ENCODE data around the gene SLC2A4RG.

SLC2A4RG gene

DNA sequence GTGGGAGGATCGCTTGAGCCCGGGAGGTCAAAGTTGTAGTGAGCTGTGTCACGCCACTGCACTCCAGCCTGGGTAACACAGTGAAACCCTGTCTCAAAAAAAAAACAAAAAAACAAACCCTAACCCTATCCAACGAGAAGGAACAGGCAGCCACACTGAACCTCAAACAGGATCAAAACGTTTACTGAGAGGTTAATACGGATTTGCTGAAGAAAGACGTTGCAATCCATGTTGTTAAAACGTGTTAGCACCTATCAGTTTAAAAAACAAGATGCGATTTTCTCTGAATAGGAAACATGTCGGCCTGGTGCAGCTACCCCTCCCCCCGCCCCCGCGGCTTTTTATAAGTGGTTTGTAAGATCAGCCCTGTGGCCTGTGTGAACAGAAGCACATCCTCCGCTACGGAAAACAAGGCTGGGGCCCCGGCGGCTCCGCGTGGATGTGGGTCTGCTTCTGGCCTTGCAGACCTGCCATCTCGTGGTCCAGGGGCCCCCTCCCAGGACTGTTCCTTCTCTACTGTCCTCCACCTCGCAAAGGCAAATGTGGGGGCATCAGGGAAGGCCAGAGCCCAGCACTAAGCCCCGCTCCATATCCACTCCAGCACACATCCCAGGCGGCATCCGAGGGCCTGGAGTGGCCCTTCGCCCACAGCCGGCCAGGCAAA is 11.4 kb downstream of the SLC2A4RG start:
- H3K9me3 ChIP-seq (replicated peaks in 1 of 11): no peaks in the 10 kb centered on the region
- H4K20me1 ChIP-seq: peaks cover 0 to 36% (median 0%) of the 10 kb centered on the region in 11 experiments; a peak in 5 of 22 replicates
- H3K4me1 ChIP-seq: peaks cover 8 to 65% (median 53%) of the 10 kb centered on the region in 10 experiments
- no peaks in the 10 kb centered on the region for H3K27me3 ChIP-seq
- H3K36me3 ChIP-seq: 0 out of 22 replicates have a peak, but pooled peaks cover 0 to 2% (median 0%) of the 10 kb centered on the region in 11 experiments
- peak overlapping the region in 4 of 10 experiments; percentile 2 to 39 (median 38); a peak in 1 of 20 replicates for H3K4me3 ChIP-seq
- peak overlapping the region in 7 of 11 experiments; percentile 44 to 64 (median 47); a peak in 11 of 22 replicates for H3K27ac ChIP-seq
- peak overlapping the region; percentile 64 to 97 (median 84) for H3K4me2 ChIP-seq
- TF ChIP-seq Cebpa-rat (IDR thresholded peaks at IDR 0.05): no peak
- H3K9ac ChIP-seq: peak overlapping the region in 10 of 11 experiments; percentile 1 to 62 (median 54); a peak in 17 of 22 replicates

DNA sequence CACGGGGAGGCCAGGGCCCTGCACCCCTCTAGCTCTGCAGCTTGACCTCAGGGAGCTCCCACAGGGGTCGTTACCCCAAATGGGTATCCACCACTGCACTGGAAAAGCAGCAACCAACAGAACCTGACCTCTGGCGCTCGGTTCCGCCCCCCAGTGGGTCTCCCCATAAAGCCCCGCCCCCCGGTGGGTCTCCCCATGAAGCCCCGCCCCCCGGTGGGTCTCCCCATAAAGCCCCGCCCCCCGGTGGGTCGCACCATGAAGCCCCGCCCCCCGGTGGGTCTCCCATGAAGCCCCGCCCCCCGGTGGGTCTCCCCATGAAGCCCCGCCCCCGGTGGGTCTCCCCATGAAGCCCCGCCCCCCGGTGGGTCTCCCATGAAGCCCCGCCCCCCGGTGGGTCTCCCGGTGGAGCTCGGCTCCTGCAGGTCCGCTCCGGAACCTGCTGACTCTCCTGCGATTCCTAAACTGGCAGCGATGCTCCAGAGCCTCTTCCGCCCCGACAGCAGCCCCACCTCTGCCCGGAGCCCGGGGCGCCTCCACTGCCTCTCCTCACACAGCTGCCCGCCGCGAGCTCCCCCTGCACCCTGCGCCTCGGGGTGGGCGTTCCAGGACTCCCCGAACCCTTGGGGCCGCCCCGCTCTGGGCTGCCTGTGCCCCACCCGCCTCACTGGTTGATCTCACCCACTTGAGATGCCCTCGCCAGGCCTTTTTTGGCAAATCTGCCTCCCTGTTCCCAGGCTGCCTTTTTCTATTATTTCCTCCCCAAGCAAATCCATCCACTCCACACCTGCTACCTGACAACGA is 12.1 kb downstream of the SLC2A4RG start:
- H3K4me3 ChIP-seq: peak overlapping the region in 4 of 10 experiments; percentile 2 to 39 (median 38); a peak in 1 of 20 replicates
- H3K36me3 ChIP-seq: 0 out of 22 replicates have a peak, but pooled peaks cover 0 to 2% (median 0%) of the 10 kb centered on the region in 11 experiments
- H3K9ac ChIP-seq: peak overlapping the region in 10 of 11 experiments; percentile 1 to 62 (median 54); a peak in 16 of 22 replicates
- H3K4me2 ChIP-seq: peak overlapping the region; percentile 64 to 97 (median 84)
- H3K27me3 ChIP-seq: no peaks in the 10 kb centered on the region
- peaks cover 0 to 37% (median 0%) of the 10 kb centered on the region in 11 experiments; a peak in 5 of 22 replicates for H4K20me1 ChIP-seq
- peaks cover 8 to 63% (median 54%) of the 10 kb centered on the region in 10 experiments for H3K4me1 ChIP-seq
- no peaks in the 10 kb centered on the region for H3K9me3 ChIP-seq (replicated peaks in 1 of 11)
- H3K27ac ChIP-seq: peak overlapping the region in 7 of 11 experiments; percentile 44 to 64 (median 47); a peak in 10 of 22 replicates
- TF ChIP-seq Cebpa-rat (IDR thresholded peaks at IDR 0.05): no peak

DNA sequence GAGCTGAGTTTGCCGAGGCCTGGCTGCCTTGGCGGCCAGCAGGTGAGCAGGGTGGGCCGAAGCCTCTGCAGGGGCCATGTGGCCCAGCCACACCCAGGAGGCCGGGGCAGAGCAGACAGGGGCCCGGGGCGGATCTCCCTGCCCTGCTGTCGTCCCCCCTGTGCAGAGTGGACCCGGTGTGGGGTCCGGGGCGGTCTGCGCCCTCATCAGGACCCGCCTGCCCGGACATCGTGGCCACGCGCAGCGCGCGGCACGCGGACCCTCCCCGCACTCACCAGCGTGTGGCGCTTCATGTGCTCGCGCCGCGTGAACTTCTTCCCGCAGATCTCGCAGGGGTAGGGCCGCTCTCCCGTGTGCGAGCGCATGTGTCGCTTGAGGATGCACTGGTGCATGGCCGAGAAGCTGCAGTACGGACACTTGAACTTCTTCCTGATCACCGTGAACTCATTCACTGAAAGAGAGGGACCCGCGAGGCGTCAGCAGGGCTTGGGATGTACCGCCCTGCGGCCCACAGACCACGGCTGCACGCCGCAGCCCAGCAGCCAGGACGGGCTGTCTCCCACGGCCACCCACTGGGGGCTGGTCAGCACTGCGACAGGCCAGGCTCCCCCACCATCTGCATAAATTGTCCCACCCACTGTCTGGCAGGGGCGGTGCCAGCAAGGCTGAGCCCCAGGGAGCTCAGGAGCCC is 13.0 kb downstream of the SLC2A4RG start:
- Histone ChIP-seq H3K4me2 (peak overlapping the region in 7 of 11 experiments; percentile 7 to 45 (median 30); a peak in 10 of 22 replicates), H3K4me1 (peaks cover 8 to 61% (median 51%) of the 10 kb centered on the region in 10 experiments), H3K36me3 (0 out of 22 replicates have a peak, but pooled peaks cover 0 to 2% (median 0%) of the 10 kb centered on the region in 11 experiments), H3K4me3 (no peak overlapping the region), H4K20me1 (peaks cover 0 to 37% (median 0%) of the 10 kb centered on the region in 11 experiments; a peak in 5 of 22 replicates), H3K27me3 (no peaks in the 10 kb centered on the region), H3K9ac (no peak overlapping the region), H3K9me3 (replicated peaks in 1 of 11) (no peaks in the 10 kb centered on the region), H3K27ac (no peak overlapping the region)
- TF ChIP-seq Cebpa-rat (IDR thresholded peaks at IDR 0.05): no peak

GRCh38 chr20:63753381-63753780 is 13.8 kb downstream of the SLC2A4RG start:
- H3K4me3 ChIP-seq: no peak overlapping the region
- peak overlapping the region in 4 of 11 experiments; percentile 17 to 45 (median 30); a peak in 1 of 22 replicates for H3K4me2 ChIP-seq
- no peaks in the 10 kb centered on the region for H3K9me3 ChIP-seq (replicated peaks in 1 of 11)
- no peak for TF ChIP-seq Cebpa-rat (IDR thresholded peaks at IDR 0.05)
- H4K20me1 ChIP-seq: peaks cover 0 to 37% (median 0%) of the 10 kb centered on the region in 11 experiments; a peak in 5 of 22 replicates
- no peak overlapping the region for H3K9ac ChIP-seq
- 0 out of 22 replicates have a peak, but pooled peaks cover 0 to 2% (median 0%) of the 10 kb centered on the region in 11 experiments for H3K36me3 ChIP-seq
- no peaks in the 10 kb centered on the region for H3K27me3 ChIP-seq
- H3K4me1 ChIP-seq: peaks cover 8 to 52% (median 42%) of the 10 kb centered on the region in 10 experiments
- H3K27ac ChIP-seq: no peak overlapping the region

DNA sequence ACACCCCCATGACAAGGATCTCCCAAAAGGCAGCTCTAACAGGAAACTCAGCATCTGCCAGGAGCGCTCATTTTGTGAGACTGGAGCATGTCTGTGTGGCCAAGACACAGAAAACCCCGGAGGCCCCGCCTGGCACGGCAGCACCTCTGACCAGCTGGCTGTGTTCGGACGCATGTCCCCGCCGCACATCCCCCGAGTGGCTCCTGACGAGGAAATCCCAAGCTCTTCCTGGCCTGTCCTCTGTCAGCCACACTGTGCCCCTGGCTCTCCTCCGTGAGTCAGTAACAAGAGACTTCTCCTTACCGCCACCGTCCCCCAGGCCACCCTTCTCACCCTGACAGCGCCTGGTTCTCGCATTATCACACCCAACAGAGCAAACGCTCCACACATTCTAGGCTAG is 14.4 kb downstream of the SLC2A4RG start:
- no peak for TF ChIP-seq Cebpa-rat (IDR thresholded peaks at IDR 0.05)
- Histone ChIP-seq H3K4me2 (no peak overlapping the region; a peak in 1 of 22 replicates), H3K4me1 (peaks cover 8 to 47% (median 37%) of the 10 kb centered on the region in 10 experiments), H3K9ac (no peak overlapping the region), H4K20me1 (peaks cover 0 to 37% (median 0%) of the 10 kb centered on the region in 11 experiments; a peak in 5 of 22 replicates), H3K36me3 (0 out of 22 replicates have a peak, but pooled peaks cover 0 to 2% (median 0%) of the 10 kb centered on the region in 11 experiments), H3K4me3 (no peak overlapping the region), H3K27ac (no peak overlapping the region), H3K9me3 (replicated peaks in 1 of 11) (no peaks in the 10 kb centered on the region), H3K27me3 (no peaks in the 10 kb centered on the region)

DNA sequence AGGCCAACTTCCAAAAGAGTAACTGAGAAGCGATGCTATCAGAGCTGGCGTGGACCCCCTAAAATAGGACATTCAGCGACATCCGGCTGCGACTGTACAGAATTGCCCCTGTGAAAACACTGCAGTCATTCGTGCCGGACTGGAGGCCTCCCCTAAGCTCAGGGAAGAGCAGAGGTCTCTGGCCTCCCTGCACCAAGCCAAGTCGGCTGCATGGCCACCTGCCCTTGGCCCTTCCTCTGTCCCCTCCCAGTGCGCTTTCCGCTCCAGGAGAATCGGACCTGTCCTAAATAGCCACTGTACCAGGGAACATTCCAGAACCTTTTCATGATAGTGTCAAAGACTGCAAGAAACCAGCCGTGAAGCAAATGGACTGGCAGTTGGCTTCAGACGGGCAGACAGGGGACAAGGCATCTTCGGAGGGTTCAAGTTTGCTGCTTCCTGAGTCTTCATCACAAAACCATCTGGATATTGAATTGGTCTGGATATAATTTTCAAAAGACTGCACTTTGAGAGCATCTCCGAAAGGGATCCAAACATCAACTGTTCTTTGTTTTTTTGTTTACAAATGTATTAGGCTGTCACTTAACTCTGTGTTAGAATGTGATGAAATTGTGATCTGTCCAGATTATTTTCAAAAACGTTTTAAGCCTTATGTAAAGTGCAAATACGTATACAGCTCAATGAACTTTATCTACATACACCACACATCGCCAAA is 16.5 kb downstream of the SLC2A4RG start:
- no peaks in the 10 kb centered on the region for H3K27me3 ChIP-seq
- no peak for TF ChIP-seq Cebpa-rat (IDR thresholded peaks at IDR 0.05)
- H3K9ac ChIP-seq: no peak overlapping the region
- no peaks in the 10 kb centered on the region for H3K9me3 ChIP-seq (replicated peaks in 1 of 11)
- H3K4me3 ChIP-seq: no peak overlapping the region
- peaks cover 0 to 27% (median 0%) of the 10 kb centered on the region in 11 experiments; a peak in 4 of 22 replicates for H4K20me1 ChIP-seq
- H3K27ac ChIP-seq: no peak overlapping the region
- H3K4me2 ChIP-seq: peak overlapping the region in 7 of 11 experiments; percentile 0 to 55 (median 31); a peak in 8 of 22 replicates
- peaks cover 3 to 28% (median 20%) of the 10 kb centered on the region in 10 experiments for H3K4me1 ChIP-seq
- H3K36me3 ChIP-seq: no peaks in the 10 kb centered on the region

DNA sequence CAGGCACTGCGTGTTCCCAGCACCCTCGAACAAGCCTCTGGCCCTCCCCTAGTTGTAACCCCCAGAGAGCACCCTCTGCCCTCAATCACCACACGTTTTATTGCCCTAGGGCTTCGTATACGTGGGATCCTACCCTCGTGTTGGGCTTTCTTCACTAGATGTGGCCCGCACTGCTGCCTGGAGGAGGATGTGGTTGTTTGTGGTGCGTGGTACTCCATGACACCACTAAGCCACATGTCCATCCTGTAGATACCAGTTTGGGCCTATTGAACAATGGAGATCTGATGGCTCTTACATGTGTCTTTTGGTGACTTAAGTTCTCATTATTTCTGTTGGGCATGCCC is 17.0 kb downstream of the SLC2A4RG start:
- Histone ChIP-seq H3K9ac (no peak overlapping the region), H3K27me3 (no peaks in the 10 kb centered on the region), H3K4me1 (peaks cover 0 to 24% (median 16%) of the 10 kb centered on the region in 10 experiments; a peak in 13 of 20 replicates), H3K4me2 (peak overlapping the region in 8 of 11 experiments; percentile 0 to 55 (median 28); a peak in 10 of 22 replicates), H3K27ac (no peak overlapping the region), H3K4me3 (no peak overlapping the region), H3K36me3 (no peaks in the 10 kb centered on the region), H4K20me1 (peaks cover 0 to 27% (median 0%) of the 10 kb centered on the region in 11 experiments; a peak in 4 of 22 replicates), H3K9me3 (replicated peaks in 1 of 11) (no peaks in the 10 kb centered on the region)
- no peak for TF ChIP-seq Cebpa-rat (IDR thresholded peaks at IDR 0.05)
